Testis (tissue), 2 donors: ENCODE results near the gene BZW2.

Source experiments
- POLR2A ChIP-seq: fragments of 450-650 bp; IDR thresholded peaks from one replicate; pipeline ENCODE4 v1.6.1; 2017; ENCODE audit warnings: antibody characterized with exemption, mild to moderate bottlenecking, moderate library complexity
- TF ChIP-seq, protein P1 (sequence below), 3 experiments: fragments of 450-650 bp in 2 of 3; fragments of 200-600 bp in 1 of 3; sonication (generic) in 1 of 3; IDR thresholded peaks; one replicate each; pipeline ENCODE4 v1.5.1; 2016 to 2019; ENCODE audit warnings: antibody characterized with exemption in 3 of 3, mild to moderate bottlenecking in 2 of 3, moderate library complexity in 1 of 3

GRCh38 chr7:16712916-16713315 lies 66.9 kb downstream of the BZW2 start:
- TF ChIP-seq POLR2A: no peak
- TF ChIP-seq, protein P1, sequence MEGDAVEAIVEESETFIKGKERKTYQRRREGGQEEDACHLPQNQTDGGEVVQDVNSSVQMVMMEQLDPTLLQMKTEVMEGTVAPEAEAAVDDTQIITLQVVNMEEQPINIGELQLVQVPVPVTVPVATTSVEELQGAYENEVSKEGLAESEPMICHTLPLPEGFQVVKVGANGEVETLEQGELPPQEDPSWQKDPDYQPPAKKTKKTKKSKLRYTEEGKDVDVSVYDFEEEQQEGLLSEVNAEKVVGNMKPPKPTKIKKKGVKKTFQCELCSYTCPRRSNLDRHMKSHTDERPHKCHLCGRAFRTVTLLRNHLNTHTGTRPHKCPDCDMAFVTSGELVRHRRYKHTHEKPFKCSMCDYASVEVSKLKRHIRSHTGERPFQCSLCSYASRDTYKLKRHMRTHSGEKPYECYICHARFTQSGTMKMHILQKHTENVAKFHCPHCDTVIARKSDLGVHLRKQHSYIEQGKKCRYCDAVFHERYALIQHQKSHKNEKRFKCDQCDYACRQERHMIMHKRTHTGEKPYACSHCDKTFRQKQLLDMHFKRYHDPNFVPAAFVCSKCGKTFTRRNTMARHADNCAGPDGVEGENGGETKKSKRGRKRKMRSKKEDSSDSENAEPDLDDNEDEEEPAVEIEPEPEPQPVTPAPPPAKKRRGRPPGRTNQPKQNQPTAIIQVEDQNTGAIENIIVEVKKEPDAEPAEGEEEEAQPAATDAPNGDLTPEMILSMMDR (IDR thresholded peaks at IDR 0.05): no peak
